Endothelial cell (in vitro differentiated cells): ENCODE results near the gene NOC2L. TPM values are rescaled to one million over a fixed set of nuclear protein-coding genes. Genes with fewer than 3 reads are reported as not detected.

Source experiments
- DNase-seq: peaks from one replicate; pipeline ENCODE4 v3.0.0; 2021; ENCODE audit warnings: low spot score
- H3K27ac Mint-ChIP-seq: one replicate; pipeline ENCODE4 v1.8.0; 2021; ENCODE audit warnings: mixed read lengths, inconsistent platforms; ENCODE audit not compliant: unreplicated experiment
- H3K27me3 Mint-ChIP-seq: one replicate; pipeline ENCODE4 v1.8.0; 2021; ENCODE audit warnings: mild to moderate bottlenecking, moderate library complexity, mixed read lengths, inconsistent platforms; ENCODE audit not compliant: unreplicated experiment
- H3K36me3 Mint-ChIP-seq: one replicate; pipeline ENCODE4 v1.8.0; 2021; ENCODE audit warnings: mild to moderate bottlenecking, low read depth, mixed read lengths, inconsistent platforms; ENCODE audit not compliant: unreplicated experiment
- H3K4me1 Mint-ChIP-seq: one replicate; pipeline ENCODE4 v1.8.0; 2021; ENCODE audit warnings: mild to moderate bottlenecking, mixed read lengths, inconsistent platforms; ENCODE audit not compliant: unreplicated experiment
- H3K4me3 Mint-ChIP-seq: one replicate; pipeline ENCODE4 v1.8.0; 2021; ENCODE audit warnings: mild to moderate bottlenecking, mixed read lengths, inconsistent platforms; ENCODE audit not compliant: unreplicated experiment
- H3K9me3 Mint-ChIP-seq: one replicate; pipeline ENCODE4 v1.8.0; 2021; ENCODE audit warnings: mixed read lengths, inconsistent platforms; ENCODE audit not compliant: unreplicated experiment
- CTCF ChIP-seq: fragments of 200-600 bp; sonication (generic); IDR thresholded peaks from one replicate; pipeline ENCODE4 v1.5.0; 2021; ENCODE audit warnings: antibody characterized with exemption; ENCODE audit not compliant: unreplicated experiment
- total RNA-seq: library from RNA; stranded (reverse); fragmentation: NEBNext Ultra II Directional; extraction: Animal tissue kit (Norgen Biotek cat#: 25700); gene quantifications from one replicate; pipeline ENCODE4 v1.2.1, GENCODE V29; 2021; ENCODE audit not compliant: unreplicated experiment

The NOC2L gene
- total RNA-seq, 1 donor from 2014 or later = 56.5 TPM

GRCh38 chr1:952603-953002 is 6.5 kb downstream of the NOC2L start:
- DNase-seq = no peak
- H3K4me3 Mint-ChIP-seq = no peak overlapping the region
- peaks cover 42% of the 10 kb centered on the region for H3K36me3 Mint-ChIP-seq
- no peaks in the 10 kb centered on the region for H3K9me3 Mint-ChIP-seq
- H3K27ac Mint-ChIP-seq = no peak overlapping the region
- peaks cover 14% of the 10 kb centered on the region for H3K27me3 Mint-ChIP-seq
- peaks cover 1% of the 10 kb centered on the region for H3K4me1 Mint-ChIP-seq
- TF ChIP-seq CTCF = no peak

- no peak for DNase-seq
- H3K27me3 Mint-ChIP-seq = peaks cover 11% of the 10 kb centered on the region
- peaks cover 39% of the 10 kb centered on the region for H3K36me3 Mint-ChIP-seq
- no peaks in the 10 kb centered on the region for H3K9me3 Mint-ChIP-seq
- no peak for TF ChIP-seq CTCF
- no peak overlapping the region for H3K4me3 Mint-ChIP-seq
- H3K27ac Mint-ChIP-seq = no peak overlapping the region
- H3K4me1 Mint-ChIP-seq = no peaks in the 10 kb centered on the region
Observed at GRCh38 chr1:952201-952600, 6.9 kb downstream of the NOC2L start.

- no peak for TF ChIP-seq CTCF
- H3K36me3 Mint-ChIP-seq = peaks cover 35% of the 10 kb centered on the region
Observed at GRCh38 chr1:951364-951763, 7.7 kb downstream of the NOC2L start.

GRCh38 chr1:950881-951280 is 8.2 kb downstream of the NOC2L start:
- no peaks in the 10 kb centered on the region for H3K9me3 Mint-ChIP-seq
- peak overlapping the region; percentile 69 for H3K4me3 Mint-ChIP-seq

More at GRCh38 chr1:951364-951763, 7.7 kb downstream of the NOC2L start:
- Mint-ChIP-seq H3K9me3 (no peaks in the 10 kb centered on the region), H3K4me1 (no peaks in the 10 kb centered on the region), H3K27ac (peak overlapping the region; percentile 31), H3K4me3 (peak overlapping the region; percentile 63), H3K27me3 (peaks cover 8% of the 10 kb centered on the region)
- DNase-seq = no peak

GRCh38 chr1:950268-950667 is 8.8 kb downstream of the NOC2L start:
- no peak for DNase-seq
- TF ChIP-seq CTCF = no peak
- no peaks in the 10 kb centered on the region for H3K4me1 Mint-ChIP-seq
- no peak overlapping the region for H3K27ac Mint-ChIP-seq
- H3K4me3 Mint-ChIP-seq = peak overlapping the region; percentile 69
- H3K36me3 Mint-ChIP-seq = peaks cover 40% of the 10 kb centered on the region
- H3K27me3 Mint-ChIP-seq = peaks cover 14% of the 10 kb centered on the region
- H3K9me3 Mint-ChIP-seq = no peaks in the 10 kb centered on the region

More at GRCh38 chr1:950881-951280, 8.2 kb downstream of the NOC2L start:
- no peak for TF ChIP-seq CTCF
- H3K27ac Mint-ChIP-seq = no peak overlapping the region
- peaks cover 37% of the 10 kb centered on the region for H3K36me3 Mint-ChIP-seq
- H3K27me3 Mint-ChIP-seq = peaks cover 9% of the 10 kb centered on the region
- no peaks in the 10 kb centered on the region for H3K4me1 Mint-ChIP-seq
- DNase-seq = no peak
